KBM-7 (cell line): ENCODE measurements around the gene CDK16.

Experiments
- DNase-seq: peaks from one replicate; pipeline ENCODE4 v3.0.0-alpha.2; 2015
- in situ Hi-C: fragments of 300-500 bp; cut with MboI; formaldehyde crosslinking; loops from 2 replicates; pipeline ENCODE4 v1.14.3; 2020; ENCODE audit warnings: low sequenced_read_pairs, low pct_unique_long_range_greater_than_20kb, mixed read lengths

CDK16 gene

GRCh38 chrX:47218280-47218919 lies at the start of gene CDK16:
Gene CDK16 (plus strand): TSS chrX:47218681. CDS start chrX:47223558, 4,877 bp downstream.
- peak; percentile 93 for DNase-seq
- in situ Hi-C loops: no loop called here

GRCh38 chrX:47169273-47169672 lies 49.2 kb upstream of the CDK16 start:
- in situ Hi-C loops: no loop called here
- no peak for DNase-seq

GRCh38 chrX:47169726-47170515 lies 48.6 kb upstream of the CDK16 start:
- in situ Hi-C loops: no loop called here
- DNase-seq: no peak

DNA sequence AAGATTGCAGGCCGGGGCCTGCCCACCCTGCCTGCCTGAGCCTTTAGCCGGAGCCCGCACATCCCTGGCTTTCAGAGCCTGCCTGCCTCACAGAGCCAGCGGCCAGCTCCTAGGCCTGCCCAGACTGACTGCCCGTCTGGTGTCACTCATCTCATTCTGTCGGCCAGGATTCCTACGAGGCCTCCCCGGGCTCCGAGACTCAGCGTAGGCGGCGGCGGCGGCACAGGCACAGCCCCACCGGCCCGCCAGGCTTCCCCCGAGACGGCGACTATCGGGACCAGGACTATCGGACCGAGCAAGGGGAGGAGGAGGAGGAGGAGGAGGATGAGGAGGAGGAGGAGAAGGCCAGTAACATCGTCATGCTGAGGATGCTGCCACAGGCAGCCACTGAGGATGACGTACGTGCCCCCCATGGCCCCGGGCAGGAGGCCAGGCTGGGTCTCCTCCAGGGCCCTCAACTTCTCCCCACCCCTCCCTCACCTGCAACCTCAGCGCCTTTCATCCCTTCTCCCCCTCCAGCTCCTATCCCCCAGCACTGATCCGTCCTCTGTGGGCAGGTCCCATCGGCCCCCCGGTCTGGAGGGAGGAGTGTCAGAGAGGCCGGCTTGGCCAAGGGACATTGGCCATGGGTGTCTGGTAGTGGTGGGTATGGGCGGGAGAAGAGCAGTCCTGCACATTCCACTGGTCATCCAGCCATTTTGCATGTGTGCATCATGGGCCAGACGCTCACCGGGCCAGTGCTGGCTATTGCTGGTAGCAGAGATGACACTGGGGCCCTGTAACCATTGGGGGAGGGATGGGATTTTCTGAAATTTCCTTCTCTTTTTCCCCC lies 47.4 kb upstream of the CDK16 start:
- in situ Hi-C loops: no loop called here
- DNase-seq: no peak

GRCh38 chrX:47171996-47172395 lies 46.5 kb upstream of the CDK16 start:
- in situ Hi-C loops: no loop called here

GRCh38 chrX:47172549-47172948 lies 45.9 kb upstream of the CDK16 start:
- no peak for DNase-seq
- in situ Hi-C loops: no loop called here

More at GRCh38 chrX:47171996-47172395, 46.5 kb upstream of the CDK16 start:
- DNase-seq: no peak

DNA sequence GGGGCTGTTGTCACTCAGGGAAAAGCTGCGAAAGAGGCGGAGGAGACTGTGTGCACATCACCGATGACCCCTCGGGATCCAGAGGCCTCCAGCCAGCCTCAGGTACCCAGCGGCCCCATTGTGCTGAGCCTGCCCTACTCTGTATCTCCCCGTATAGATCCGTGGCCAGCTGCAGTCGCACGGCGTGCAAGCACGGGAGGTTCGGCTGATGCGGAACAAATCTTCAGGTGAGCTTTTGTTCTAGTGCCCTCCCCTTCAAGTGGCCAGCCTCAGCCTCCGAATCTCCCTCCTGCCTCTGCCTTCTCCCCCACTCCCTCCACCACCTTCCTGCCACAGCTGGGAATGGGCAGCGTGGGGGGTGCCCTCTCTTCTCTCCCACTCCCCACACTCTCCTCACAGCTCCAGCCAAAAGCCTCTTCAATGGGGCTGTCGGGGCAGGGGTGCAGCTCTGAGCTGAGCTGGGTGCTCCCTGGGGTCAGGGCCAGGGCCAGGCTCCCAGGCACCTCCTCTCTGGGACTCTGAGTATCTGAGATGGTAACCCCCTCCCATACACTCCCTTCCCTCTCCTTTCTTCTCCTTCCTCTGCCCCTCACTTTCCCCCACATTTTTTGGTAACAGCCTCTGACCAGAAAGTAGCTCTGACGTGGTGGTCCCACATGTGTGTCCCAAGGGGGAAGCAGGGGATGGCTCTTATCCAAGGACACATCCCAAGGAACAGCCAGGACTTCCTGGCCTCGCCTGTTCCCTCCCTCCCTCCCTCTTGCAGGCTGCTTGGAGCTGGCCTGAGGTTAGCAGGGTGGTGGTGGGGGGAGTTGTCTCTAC lies 45.3 kb upstream of the CDK16 start:
- DNase-seq: no peak
- in situ Hi-C loops: no loop called here

DNA sequence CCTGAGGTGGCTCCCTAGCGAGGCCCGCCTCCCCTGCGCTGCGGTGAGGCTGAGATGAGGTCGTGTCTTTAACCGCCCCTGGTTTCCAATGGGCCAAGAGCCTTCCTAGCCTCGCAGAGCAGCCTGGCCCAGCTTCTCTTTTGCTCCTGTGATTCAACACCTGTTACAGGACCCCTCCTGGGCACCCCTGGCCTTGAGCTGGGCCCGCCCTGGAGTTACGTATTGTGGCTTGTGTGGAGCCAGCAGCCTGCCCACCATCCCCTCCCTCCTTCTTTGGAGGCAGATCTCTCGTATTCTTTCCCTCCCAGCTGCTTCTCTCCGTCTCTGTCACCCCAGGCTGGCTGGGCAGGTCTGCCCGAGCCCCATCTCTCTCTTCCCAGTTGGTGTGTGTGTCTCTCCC lies 44.1 kb upstream of the CDK16 start:
- no peak for DNase-seq
- in situ Hi-C loops: no loop called here

GRCh38 chrX:47174846-47175587 lies 43.5 kb upstream of the CDK16 start:
- in situ Hi-C loops: no loop called here

GRCh38 chrX:47175588-47175980 lies 42.9 kb upstream of the CDK16 start:
- DNase-seq: no peak
- in situ Hi-C loops: no loop called here

More at GRCh38 chrX:47174846-47175587, 43.5 kb upstream of the CDK16 start:
- DNase-seq: no peak

DNA sequence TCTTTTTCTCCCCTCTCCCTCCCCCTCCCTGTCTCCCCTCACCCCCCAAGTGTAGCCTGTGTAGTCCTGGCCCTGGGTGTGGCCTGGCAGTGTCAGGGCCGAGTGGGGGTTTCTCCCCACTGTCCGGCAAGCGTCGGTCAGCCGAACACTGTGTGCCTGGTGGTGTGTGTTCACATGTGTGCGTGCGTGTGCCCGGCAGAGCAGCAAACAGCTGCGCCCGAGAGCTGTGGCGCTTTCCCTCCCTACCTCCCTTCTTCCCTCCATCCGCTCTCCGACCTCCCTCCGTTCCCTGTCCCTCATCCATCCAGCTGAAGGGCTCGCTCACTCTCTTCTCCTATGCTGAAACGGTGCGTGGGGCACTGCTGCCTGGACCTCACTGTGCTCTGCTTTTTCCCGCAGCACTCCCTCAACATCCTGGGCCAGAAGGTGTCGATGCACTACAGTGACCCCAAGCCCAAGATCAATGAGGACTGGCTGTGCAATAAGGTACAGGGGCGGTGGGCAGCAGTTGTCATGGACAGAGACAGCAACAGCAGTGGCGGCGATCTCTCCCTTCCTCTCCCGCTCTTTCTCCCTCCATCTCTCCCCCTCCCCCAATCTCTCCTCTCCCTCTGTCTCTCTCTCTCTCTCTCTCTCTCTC lies 42.3 kb upstream of the CDK16 start:
- no peak for DNase-seq
- in situ Hi-C loops: no loop called here

DNA sequence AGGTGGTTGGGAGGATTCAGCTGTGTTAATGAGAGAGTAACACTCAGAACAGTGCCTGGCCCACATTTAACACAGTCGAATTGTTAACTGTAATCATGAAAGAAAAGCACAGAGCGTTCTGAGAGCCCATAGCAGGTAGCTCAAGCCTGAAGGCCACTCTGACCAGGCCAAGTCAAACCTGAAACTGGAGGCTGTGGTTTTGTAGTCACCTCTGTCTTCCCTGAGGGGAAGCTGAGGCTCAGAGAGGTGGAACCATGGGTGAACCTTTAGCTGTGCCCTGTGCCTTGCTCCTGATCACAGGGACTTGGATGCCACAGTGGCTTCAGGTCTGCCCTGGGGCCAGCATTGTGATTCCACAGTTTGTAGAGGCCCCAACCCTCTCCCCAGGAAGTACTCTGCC lies 41.4 kb upstream of the CDK16 start:
- DNase-seq: no peak
- in situ Hi-C loops: no loop called here

DNA sequence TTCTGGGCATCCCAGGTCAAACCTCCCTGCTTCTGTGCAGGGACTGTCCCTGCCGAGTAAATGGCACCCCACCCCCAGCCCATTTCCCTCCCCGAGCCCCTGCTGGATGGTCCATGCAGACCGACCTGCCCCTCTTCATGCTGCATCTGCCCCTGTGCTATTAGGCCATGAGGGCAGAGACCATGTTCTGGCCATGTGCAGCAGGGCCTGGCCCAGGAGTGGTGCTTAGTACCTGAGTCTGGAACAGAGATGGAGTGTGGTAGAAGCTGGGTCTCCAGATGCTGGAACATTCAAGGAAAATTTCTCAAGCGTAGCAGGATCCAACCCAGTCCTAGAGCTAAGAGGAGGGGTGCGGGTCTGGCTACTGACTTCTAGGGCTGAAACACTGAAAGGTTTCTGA lies 40.1 kb upstream of the CDK16 start:
- in situ Hi-C loops: no loop called here
- no peak for DNase-seq

- in situ Hi-C loops: no loop called here
- DNase-seq: no peak
Observed at GRCh38 chrX:47179221-47179927, 39.1 kb upstream of the CDK16 start.

DNA sequence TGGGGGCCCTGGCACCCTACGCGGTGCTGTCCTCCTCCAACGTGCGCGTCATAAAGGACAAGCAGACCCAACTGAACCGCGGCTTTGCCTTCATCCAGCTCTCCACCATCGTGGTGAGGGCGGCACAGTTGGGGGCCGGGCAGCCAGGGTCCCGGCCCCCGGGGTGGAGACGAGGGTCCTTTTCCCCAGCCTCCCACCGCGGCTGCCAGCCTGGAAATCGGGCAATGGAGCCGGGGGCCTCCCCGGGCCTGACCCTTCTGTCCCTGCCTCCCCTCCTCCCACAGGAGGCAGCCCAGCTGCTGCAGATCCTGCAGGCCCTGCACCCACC lies 38.6 kb upstream of the CDK16 start:
- DNase-seq: no peak
- in situ Hi-C loops: no loop called here

GRCh38 chrX:47180346-47180745 lies 38.1 kb upstream of the CDK16 start:
- in situ Hi-C loops: no loop called here
- DNase-seq: no peak

DNA sequence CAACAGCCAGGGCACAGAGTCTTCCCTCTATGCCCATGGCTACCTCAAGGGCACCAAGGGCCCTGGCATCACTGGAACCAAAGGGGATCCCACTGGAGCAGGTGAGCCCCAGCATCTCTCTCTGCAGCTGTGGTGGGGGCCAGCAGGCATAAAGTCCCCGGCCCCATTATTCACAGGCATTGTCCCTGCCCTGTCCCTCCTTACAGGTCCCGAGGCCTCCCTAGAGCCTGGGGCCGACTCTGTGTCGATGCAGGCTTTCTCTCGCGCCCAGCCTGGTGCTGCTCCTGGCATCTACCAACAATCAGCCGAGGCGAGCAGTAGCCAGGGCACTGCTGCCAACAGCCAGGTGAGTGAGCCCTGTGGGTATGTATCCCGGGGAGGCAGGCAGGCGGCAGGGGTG lies 37.2 kb upstream of the CDK16 start:
- no peak for DNase-seq
- in situ Hi-C loops: no loop called here
